ENCODE measurements around the gene C12orf42. TPM values are rescaled to one million over a fixed set of nuclear protein-coding genes. Genes with fewer than 3 reads are reported as not detected.

Gene C12orf42
- total RNA-seq, result 10 to 100 TPM in 2 of 5 experiments, 1 to 10 TPM in 3; 2.6 to 15.4 (median 8.9) TPM
- polyA plus RNA-seq, result 1 to 10 TPM; 6.3 to 7.9 TPM
- total RNA-seq, result 7.3 reads per million, percentile 30 among the genes with 10 or more reads in this experiment

GRCh38 chr12:103495469-103496456 is at the start of gene C12orf42:
C12orf42 (minus strand) TSS chr12:103495968; CDS start chr12:103478426, 17,542 bp downstream.
- Histone ChIP-seq H3K9me3 (ENCODE audit: control insufficient read depth in 2 of 3, low read length in 3 of 3) (no peaks in the 10 kb centered on the region), H3K27ac (ENCODE audit: low read depth, low read length) (peak within 1 kb of the TSS; percentile 63), H3K36me3 (ENCODE audit: control insufficient read depth in 2 of 3, insufficient read depth in 3 of 3, low read length in 3 of 3) (no peaks in the 10 kb centered on the region), H3K4me3 (ENCODE audit: low read length) (peak within 1 kb of the TSS; percentile 48), H3K4me1 (ENCODE audit: control insufficient read depth in 2 of 2, insufficient read depth in 2 of 2, low read length in 2 of 2) (no peaks in the 10 kb centered on the region), H3K27me3 (ENCODE audit: control insufficient read depth in 2 of 2, insufficient read depth in 2 of 2, low read length in 2 of 2) (no peaks in the 10 kb centered on the region)
- peak; percentile 39 to 63 (median 59) for DNase-seq
- peaks cover 8 to 24% (median 21%) of the 10 kb centered on the region in 7 donors for H3K4me1 Mint-ChIP-seq
- peak within 1 kb of the TSS; percentile 57 to 91 (median 86) for H3K27ac Mint-ChIP-seq
- intact Hi-C loops (cut with micrococcal nuclease), result loop anchor here (1.0 to 5.0 kb wide), 7 partner anchors 39 to 613 kb away; no protein-coding TSS in a partner anchor
- ATAC-seq, result peak; percentile 83
- ChIA-PET CTCF (interaction anchor here (1.1 kb wide), 1 partner anchor 124 kb away, joined by 3 read pairs; no protein-coding TSS in a partner anchor), POLR2A (interaction anchor here (1.7 kb wide), 1 partner anchor 54 kb away, joined by 8 read pairs; no protein-coding TSS in a partner anchor)
- H3K9me3 Mint-ChIP-seq, result peaks cover 0 to 9% (median 1%) of the 10 kb centered on the region in 11 donors
- peaks cover 20 to 44% (median 32%) of the 10 kb centered on the region in 5 donors for H3K27me3 Mint-ChIP-seq
- H3K4me3 Mint-ChIP-seq, result peak within 1 kb of the TSS; percentile 80 to 91 (median 85)
- H3K36me3 Mint-ChIP-seq, result peaks cover 0 to 10% (median 0%) of the 10 kb centered on the region in 5 donors

- Mint-ChIP-seq H3K27ac (no peak overlapping the region), H3K36me3 (no peaks in the 10 kb centered on the region), H3K9me3 (no peaks in the 10 kb centered on the region), H3K4me1 (no peaks in the 10 kb centered on the region), H3K27me3 (peaks cover 0 to 8% (median 4%) of the 10 kb centered on the region in 5 donors), H3K4me3 (no peak overlapping the region)
- Histone ChIP-seq H3K27me3 (ENCODE audit: control insufficient read depth in 2 of 2, insufficient read depth in 2 of 2, low read length in 2 of 2) (no peaks in the 10 kb centered on the region), H3K4me1 (ENCODE audit: control insufficient read depth in 2 of 2, insufficient read depth in 2 of 2, low read length in 2 of 2) (no peaks in the 10 kb centered on the region), H3K9me3 (ENCODE audit: control insufficient read depth in 2 of 3, low read length in 3 of 3) (no peaks in the 10 kb centered on the region), H3K4me3 (ENCODE audit: low read length) (no peak overlapping the region), H3K36me3 (ENCODE audit: control insufficient read depth in 2 of 3, insufficient read depth in 3 of 3, low read length in 3 of 3) (no peaks in the 10 kb centered on the region), H3K27ac (ENCODE audit: low read depth, low read length) (no peak overlapping the region)
- intact Hi-C loops (cut with micrococcal nuclease), result no loop called here
- ATAC-seq (no peak), DNase-seq (no peak)
- ChIA-PET POLR2A (no interaction called here), CTCF (interaction anchor here (0.6 kb wide), 1 partner anchor 141 kb away, joined by 3 read pairs; no protein-coding TSS in a partner anchor)
Observed at GRCh38 chr12:103542078-103542477, 46.3 kb upstream of the C12orf42 start.

- intact Hi-C loops (cut with micrococcal nuclease), result no loop called here
- no peaks in the 10 kb centered on the region for H3K27me3 ChIP-seq (ENCODE audit: control insufficient read depth in 2 of 2, insufficient read depth in 2 of 2, low read length in 2 of 2)
- Mint-ChIP-seq H3K36me3 (no peaks in the 10 kb centered on the region), H3K27ac (no peak overlapping the region), H3K4me3 (no peak overlapping the region), H3K4me1 (no peaks in the 10 kb centered on the region), H3K27me3 (peaks cover 0 to 4% (median 0%) of the 10 kb centered on the region in 5 donors), H3K9me3 (peaks cover 0 to 2% (median 0%) of the 10 kb centered on the region in 11 donors)
- DNase-seq, result no peak
- no peak overlapping the region for H3K4me3 ChIP-seq (ENCODE audit: low read length)
- H3K36me3 ChIP-seq (ENCODE audit: control insufficient read depth in 2 of 3, insufficient read depth in 3 of 3, low read length in 3 of 3), result no peaks in the 10 kb centered on the region
- no peaks in the 10 kb centered on the region for H3K4me1 ChIP-seq (ENCODE audit: control insufficient read depth in 2 of 2, insufficient read depth in 2 of 2, low read length in 2 of 2)
- ChIA-PET POLR2A (no interaction called here), CTCF (no interaction called here)
- no peak for ATAC-seq
- no peak overlapping the region for H3K27ac ChIP-seq (ENCODE audit: low read depth, low read length)
- no peaks in the 10 kb centered on the region for H3K9me3 ChIP-seq (ENCODE audit: control insufficient read depth in 2 of 3, low read length in 3 of 3)
Observed at GRCh38 chr12:103540319-103540718, 44.6 kb upstream of the C12orf42 start.

- Histone ChIP-seq H3K36me3 (ENCODE audit: control insufficient read depth in 2 of 3, insufficient read depth in 3 of 3, low read length in 3 of 3) (no peaks in the 10 kb centered on the region), H3K27me3 (ENCODE audit: control insufficient read depth in 2 of 2, insufficient read depth in 2 of 2, low read length in 2 of 2) (no peaks in the 10 kb centered on the region), H3K9me3 (ENCODE audit: control insufficient read depth in 2 of 3, low read length in 3 of 3) (no peaks in the 10 kb centered on the region), H3K4me1 (ENCODE audit: control insufficient read depth in 2 of 2, insufficient read depth in 2 of 2, low read length in 2 of 2) (no peaks in the 10 kb centered on the region), H3K27ac (ENCODE audit: low read depth, low read length) (no peak overlapping the region), H3K4me3 (ENCODE audit: low read length) (no peak overlapping the region)
- intact Hi-C loops (cut with micrococcal nuclease), result no loop called here
- Mint-ChIP-seq H3K27ac (no peak overlapping the region), H3K4me1 (no peaks in the 10 kb centered on the region), H3K4me3 (no peak overlapping the region), H3K36me3 (no peaks in the 10 kb centered on the region), H3K27me3 (peaks cover 0 to 6% (median 0%) of the 10 kb centered on the region in 5 donors), H3K9me3 (peaks cover 0 to 3% (median 0%) of the 10 kb centered on the region in 11 donors)
- no peak for ATAC-seq
- ChIA-PET CTCF (no interaction called here), POLR2A (no interaction called here)
- no peak for DNase-seq
Observed at GRCh38 chr12:103538397-103538796, 42.6 kb upstream of the C12orf42 start.

GRCh38 chr12:103530307-103531066 is 34.7 kb upstream of the C12orf42 start:
- no peaks in the 10 kb centered on the region for H3K4me1 ChIP-seq (ENCODE audit: control insufficient read depth in 2 of 2, insufficient read depth in 2 of 2, low read length in 2 of 2)
- H3K27me3 ChIP-seq (ENCODE audit: control insufficient read depth in 2 of 2, insufficient read depth in 2 of 2, low read length in 2 of 2), result no peaks in the 10 kb centered on the region
- H3K4me1 Mint-ChIP-seq, result peaks cover 0 to 2% (median 0%) of the 10 kb centered on the region in 7 donors
- H3K36me3 Mint-ChIP-seq, result peaks cover 0 to 2% (median 0%) of the 10 kb centered on the region in 5 donors
- H3K27ac ChIP-seq (ENCODE audit: low read depth, low read length), result no peak overlapping the region
- intact Hi-C loops (cut with micrococcal nuclease), result no loop called here
- no peak overlapping the region for H3K4me3 ChIP-seq (ENCODE audit: low read length)
- H3K9me3 Mint-ChIP-seq, result peaks cover 0 to 4% (median 0%) of the 10 kb centered on the region in 11 donors
- ChIA-PET POLR2A (no interaction called here), CTCF (no interaction called here)
- ATAC-seq, result no peak
- no peak overlapping the region for H3K27ac Mint-ChIP-seq
- DNase-seq, result no peak
- H3K9me3 ChIP-seq (ENCODE audit: control insufficient read depth in 2 of 3, low read length in 3 of 3), result no peaks in the 10 kb centered on the region
- no peak overlapping the region for H3K4me3 Mint-ChIP-seq
- H3K27me3 Mint-ChIP-seq, result peaks cover 0 to 9% (median 5%) of the 10 kb centered on the region in 5 donors
- no peaks in the 10 kb centered on the region for H3K36me3 ChIP-seq (ENCODE audit: control insufficient read depth in 2 of 3, insufficient read depth in 3 of 3, low read length in 3 of 3)

GRCh38 chr12:103529306-103529705 is 33.5 kb upstream of the C12orf42 start:
- H3K27me3 ChIP-seq (ENCODE audit: control insufficient read depth in 2 of 2, insufficient read depth in 2 of 2, low read length in 2 of 2), result no peaks in the 10 kb centered on the region
- peaks cover 0 to 9% (median 3%) of the 10 kb centered on the region in 5 donors for H3K27me3 Mint-ChIP-seq
- no peak overlapping the region for H3K4me3 ChIP-seq (ENCODE audit: low read length)
- H3K4me3 Mint-ChIP-seq, result no peak overlapping the region
- peaks cover 0 to 2% (median 0%) of the 10 kb centered on the region in 11 donors for H3K9me3 Mint-ChIP-seq
- H3K36me3 Mint-ChIP-seq, result peaks cover 0 to 2% (median 0%) of the 10 kb centered on the region in 5 donors
- CTCF ChIA-PET, result no interaction called here
- POLR2A ChIA-PET, result no interaction called here
- ATAC-seq, result no peak
- intact Hi-C loops (cut with micrococcal nuclease), result no loop called here
- H3K36me3 ChIP-seq (ENCODE audit: control insufficient read depth in 2 of 3, insufficient read depth in 3 of 3, low read length in 3 of 3), result no peaks in the 10 kb centered on the region
- peaks cover 0 to 2% (median 0%) of the 10 kb centered on the region in 7 donors for H3K4me1 Mint-ChIP-seq
- H3K27ac ChIP-seq (ENCODE audit: low read depth, low read length), result no peak overlapping the region
- no peaks in the 10 kb centered on the region for H3K9me3 ChIP-seq (ENCODE audit: control insufficient read depth in 2 of 3, low read length in 3 of 3)
- no peaks in the 10 kb centered on the region for H3K4me1 ChIP-seq (ENCODE audit: control insufficient read depth in 2 of 2, insufficient read depth in 2 of 2, low read length in 2 of 2)
- DNase-seq, result no peak
- no peak overlapping the region for H3K27ac Mint-ChIP-seq
